Ovary (tissue), 9 donors: ENCODE data around the gene PAFAH1B1. TPM values are rescaled to one million over a fixed set of nuclear protein-coding genes. Genes with fewer than 3 reads are reported as not detected.

Experiments
- DNase-seq, 5 donors: peaks; one replicate each; pipeline ENCODE4 v3.0.0-alpha.2; 2019 to 2020
- H3K27ac ChIP-seq, 2 donors: fragments of 200-600 bp; one replicate each; pipeline versions ENCODE4 v1.5.1 to v1.8.0; 2019 to 2022
- H3K27me3 ChIP-seq: fragments of 200-600 bp; one replicate; pipeline ENCODE4 v1.8.0; 2022
- H3K36me3 ChIP-seq: fragments of 200-600 bp; sonication (generic); one replicate; pipeline ENCODE4 v1.5.1; 2019
- H3K4me1 ChIP-seq: one replicate; pipeline ENCODE4 v1.8.1; 2013; ENCODE audit warnings: mild to moderate bottlenecking, moderate library complexity; ENCODE audit not compliant: insufficient read depth
- H3K4me3 ChIP-seq: fragments of 200-600 bp; sonication (generic); one replicate; pipeline ENCODE4 v1.5.1; 2017
- H3K9me3 ChIP-seq, 2 donors: fragments of 200-600 bp in 1 of 2; sonication (generic) in 1 of 2; one replicate each; pipeline versions ENCODE4 v1.5.1 to v1.8.1; 2013 to 2019; ENCODE audit warnings: mild to moderate bottlenecking in 1 of 2, moderate library complexity in 1 of 2
- CTCF ChIP-seq, 3 donors: fragments of 450-650 bp in 2 of 3; fragments of 200-600 bp in 1 of 3; IDR thresholded peaks; one replicate each; pipeline versions ENCODE4 v1.5.1 to v1.8.0; 2016 to 2022; ENCODE audit warnings: antibody characterized with exemption in 3 of 3, mild to moderate bottlenecking in 1 of 3
- EP300 ChIP-seq: sonication (generic); formaldehyde crosslinking; IDR thresholded peaks from one replicate; pipeline ENCODE4 v1.6.1; 2017; ENCODE audit warnings: antibody characterized with exemption
- POLR2A ChIP-seq: fragments of 450-650 bp; IDR thresholded peaks from one replicate; pipeline ENCODE4 v1.6.1; 2017; ENCODE audit warnings: antibody characterized with exemption, mild to moderate bottlenecking, moderate library complexity
- WGBS, 3 donors: extraction: QIAGEN DNeasy Blood & Tissue Kit in 1 of 3; methylation state at CpG; one replicate each; pipeline versions ENCODE4 v1.1.5 to v1.1.7; 2013 to 2017; 5-methylcytosine and 5-hydroxymethylcytosine counted together
- intact Hi-C, 4 donors: fragments of 100-400 bp; cut with DNase I; formaldehyde crosslinking; loops; one replicate each; pipeline versions ENCODE4 v1.11.0 to v1.15.1; 2022 to 2023
- polyA plus RNA-seq, 2 donors: library from polyadenylated mRNA; stranded (reverse); fragments of 200-250 nt in 1 of 2; fragments of 350-450 nt in 1 of 2; fragmentation: Illumina TruSeq in 1 of 2; extraction: RNeasy Lipid Tissue Mini Kit (QIAGEN cat#74804) in 1 of 2; gene quantifications; one replicate each; pipeline ENCODE4 v1.2.3, GENCODE V29; 2013 to 2014
- total RNA-seq, 7 donors: library from RNA; depleted of rRNA in 2 of 7; stranded (reverse); fragments of >200 nt in 2 of 7; fragmentation: NEBNext Ultra II Directional in 3 of 7; extraction: Animal tissue kit (Norgen Biotek cat#: 25700) in 3 of 7; gene quantifications; one replicate each; pipeline versions ENCODE4 v1.1.0 to v1.2.4, GENCODE V29; 2016 to 2023
- donor health status: DM: no; HTN: no; CAD: no; lungs with moderate emphysema.
- donor health status: DM: no; HTN: no; CAD: no.
- donor health status: Bipolar disorder and iron deficiency.
- donor health status: DM: yes; HTN: yes; CAD: no.
- donor health status: DM: no; HTN: no; CAD: no.
- donor health status: DM: yes; HTN: yes; CAD: no.

PAFAH1B1 gene
- total and polyA plus RNA-seq, 9 donors, result 36.5 to 125 (median 99.0) TPM

GRCh38 chr17:2703181-2703580 is 109.7 kb downstream of the PAFAH1B1 start:
- Histone ChIP-seq H3K27ac (no peak overlapping the region), H3K4me1 (peaks cover 11% of the 10 kb centered on the region), H3K9me3 (no peaks in the 10 kb centered on the region), H3K36me3 (no peaks in the 10 kb centered on the region), H3K4me3 (no peak overlapping the region), H3K27me3 (no peaks in the 10 kb centered on the region)
- intact Hi-C loops, result loop anchor here in 1 of 4 donors (10.0 kb wide), 1 partner anchor 108 kb away; the partner anchor contains the start of gene PAFAH1B1
- 88 to 93% (median 91%) methylated on average over 16 to 20 of the region's 20 CpGs for WGBS, 3 donors
- TF ChIP-seq CTCF (IDR thresholded peaks at IDR 0.05) (no peak), EP300 (no peak), POLR2A (no peak)
- peak in 2 of 5 donors; percentile 19 to 29 for DNase-seq

GRCh38 chr17:2703606-2704005 is 110.2 kb downstream of the PAFAH1B1 start:
- no peak overlapping the region for H3K27ac ChIP-seq
- peaks cover 11% of the 10 kb centered on the region for H3K4me1 ChIP-seq
- no peaks in the 10 kb centered on the region for H3K27me3 ChIP-seq
- intact Hi-C loops, result loop anchor here in 1 of 4 donors (10.0 kb wide), 1 partner anchor 109 kb away; the partner anchor contains the start of gene PAFAH1B1
- 86 to 92% (median 90%) methylated on average over 16 of the region's 16 CpGs for WGBS, 3 donors
- TF ChIP-seq EP300 (no peak), CTCF (IDR thresholded peaks at IDR 0.05) (no peak), POLR2A (no peak)
- no peak overlapping the region for H3K4me3 ChIP-seq
- peak in 2 of 5 donors; percentile 10 to 29 for DNase-seq
- H3K9me3 ChIP-seq, result no peaks in the 10 kb centered on the region
- no peaks in the 10 kb centered on the region for H3K36me3 ChIP-seq

- H3K4me3 ChIP-seq, result no peak overlapping the region
- no peak overlapping the region for H3K27ac ChIP-seq
- H3K27me3 ChIP-seq, result no peaks in the 10 kb centered on the region
- TF ChIP-seq EP300, result no peak
- no peak for TF ChIP-seq POLR2A
- WGBS, 3 donors, result 80 to 84% (median 82%) methylated on average over 34 to 38 of the region's 38 CpGs
- peaks cover 11% of the 10 kb centered on the region for H3K4me1 ChIP-seq
- peak in 3 of 5 donors; percentile 10 to 29 (median 26) for DNase-seq
- H3K9me3 ChIP-seq, result no peaks in the 10 kb centered on the region
- intact Hi-C loops, result loop anchor here in 1 of 4 donors (10.0 kb wide), 1 partner anchor 109 kb away; the partner anchor contains the start of gene PAFAH1B1
- H3K36me3 ChIP-seq, result no peaks in the 10 kb centered on the region
These were observed 110.8 kb downstream of the PAFAH1B1 start for GRCh38 chr17:2704031-2704889.

GRCh38 chr17:2704890-2705248 is 111.4 kb downstream of the PAFAH1B1 start:
- TF ChIP-seq CTCF (IDR thresholded peaks at IDR 0.05), result no peak
- TF ChIP-seq POLR2A, result no peak
- TF ChIP-seq EP300, result no peak
- H3K4me3 ChIP-seq, result no peak overlapping the region
- peak in 1 of 5 donors; percentile 16 for DNase-seq
- intact Hi-C loops, result loop anchor here in 1 of 4 donors (10.0 kb wide), 1 partner anchor 110 kb away; the partner anchor contains the start of gene PAFAH1B1
- H3K36me3 ChIP-seq, result no peaks in the 10 kb centered on the region
- H3K27me3 ChIP-seq, result no peaks in the 10 kb centered on the region
- H3K4me1 ChIP-seq, result peaks cover 11% of the 10 kb centered on the region
- no peak overlapping the region for H3K27ac ChIP-seq
- no peaks in the 10 kb centered on the region for H3K9me3 ChIP-seq
- WGBS, 3 donors, result 63 to 71% (median 67%) methylated on average over 4 of the region's 4 CpGs

- Histone ChIP-seq H3K36me3 (no peaks in the 10 kb centered on the region), H3K4me3 (no peak overlapping the region), H3K9me3 (no peaks in the 10 kb centered on the region), H3K27me3 (no peaks in the 10 kb centered on the region), H3K4me1 (peaks cover 15% of the 10 kb centered on the region), H3K27ac (no peak overlapping the region)
- WGBS, 3 donors, result 79 to 86% (median 82%) methylated on average over 7 of the region's 7 CpGs
- intact Hi-C loops, result loop anchor here in 1 of 4 donors (10.0 kb wide), 1 partner anchor 110 kb away; the partner anchor contains the start of gene PAFAH1B1
- TF ChIP-seq CTCF (IDR thresholded peaks at IDR 0.05) (no peak), EP300 (no peak), POLR2A (no peak)
- DNase-seq, result peak in 1 of 5 donors; percentile 8
These were observed 111.8 kb downstream of the PAFAH1B1 start for GRCh38 chr17:2705263-2705662.
